A549 (cell line): ENCODE data around the gene CNTN4.

Source experiments
- CTCF ChIP-seq: fragments of >200 bp; sonication (Bioruptor Twin); formaldehyde crosslinking; IDR thresholded peaks from 3 replicates; pipeline ENCODE4 v1.5.1; 2016
- HMGXB4 ChIP-seq: fragments of 250-450 bp; sonication (Bioruptor Pico); IDR thresholded peaks from 2 replicates; pipeline ENCODE4 v1.5.0; 2021; ENCODE audit warnings: mild to moderate bottlenecking, moderate library complexity, borderline replicate concordance
- MAX ChIP-seq: IDR thresholded peaks from 2 replicates; pipeline ENCODE4 v1.6.1; 2012
- MAZ ChIP-seq: fragments of 150-350 bp; IDR thresholded peaks from 2 replicates; pipeline ENCODE4 v1.6.1; 2014; ENCODE audit warnings: antibody characterized with exemption, low read depth, low read length, borderline replicate concordance
- POLR2A ChIP-seq: IDR thresholded peaks from 2 replicates; pipeline ENCODE4 v1.6.1; 2012; ENCODE audit warnings: mild to moderate bottlenecking, low read length
- RFX5 ChIP-seq: fragments of 450-650 bp; IDR thresholded peaks from 2 replicates; pipeline ENCODE4 v1.7.1; 2014; ENCODE audit warnings: antibody characterized with exemption, mild to moderate bottlenecking, moderate library complexity
- SMC3 ChIP-seq: fragments of >200 bp; sonication (Bioruptor Twin); formaldehyde crosslinking; IDR thresholded peaks from 3 replicates; pipeline ENCODE4 v1.6.1; 2018; ENCODE audit warnings: inconsistent platforms
- TP53 ChIP-seq: fragments of 250-450 bp; sonication (Bioruptor Pico); IDR thresholded peaks from 2 replicates; pipeline ENCODE4 v1.5.0; 2021; ENCODE audit warnings: mild to moderate bottlenecking, moderate library complexity
- ZNF302 ChIP-seq: fragments of 250-450 bp; sonication (Bioruptor Pico); IDR thresholded peaks from 2 replicates; pipeline ENCODE4 v1.9.0; 2021; ENCODE audit warnings: inconsistent platforms, mild to moderate bottlenecking, moderate library complexity

DNA sequence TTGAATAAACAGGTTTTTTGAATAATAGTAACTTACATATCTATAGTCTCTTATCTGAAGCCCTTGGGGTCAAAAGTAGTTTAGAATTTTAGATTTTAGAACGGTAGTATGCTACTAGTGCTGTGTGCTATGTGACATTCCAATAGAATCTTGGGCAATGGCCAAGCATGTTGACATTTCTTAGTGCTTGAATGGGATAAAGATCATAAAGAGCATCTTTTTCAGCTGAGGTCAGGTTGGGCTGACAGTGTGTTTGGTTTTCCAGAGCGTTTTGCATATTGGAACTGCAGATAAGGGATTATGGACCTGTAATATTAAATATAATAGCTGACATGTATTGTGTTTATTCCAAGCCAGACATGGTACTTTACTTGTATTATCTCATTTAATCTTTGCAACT is 32.1 kb downstream of the CNTN4 start:
- TF ChIP-seq CTCF (no peak), MAZ (no peak), HMGXB4 (CRISPR knock-in tag) (no peak), ZNF302 (CRISPR knock-in tag) (no peak), RFX5 (no peak), POLR2A (no peak), SMC3 (no peak), TP53 (CRISPR knock-in tag) (no peak), MAX (no peak)
